ENCODE results near the gene SNRPB.

Gene SNRPB

GRCh38 chr20:2473516-2473915, 2.9 kb upstream of the SNRPB start:
- DNase-seq = no peak

GRCh38 chr20:2469991-2470422, 582 bp downstream of the SNRPB start:
- DNase-seq = peak; percentile 59

GRCh38 chr20:2468581-2469407, 1.8 kb downstream of the SNRPB start:
- DNase-seq = no peak

GRCh38 chr20:2467412-2467811, 3.2 kb downstream of the SNRPB start:
- no peak for DNase-seq

- DNase-seq = no peak
Measured at GRCh38 chr20:2465100-2465499, 5.5 kb downstream of the SNRPB start.

GRCh38 chr20:2463616-2464365, 6.8 kb downstream of the SNRPB start:
- no peak for DNase-seq

GRCh38 chr20:2462484-2462883, 8.1 kb downstream of the SNRPB start:
- DNase-seq = no peak

- DNase-seq = no peak
Measured at GRCh38 chr20:2460752-2461424, 9.7 kb downstream of the SNRPB start.

- DNase-seq = no peak
Measured at GRCh38 chr20:2459981-2460751, 10.4 kb downstream of the SNRPB start.

- DNase-seq = no peak
Measured at GRCh38 chr20:2458919-2459499, 11.6 kb downstream of the SNRPB start.

GRCh38 chr20:2455771-2456497, 14.7 kb downstream of the SNRPB start:
- DNase-seq = no peak

GRCh38 chr20:2453792-2454191, 16.8 kb downstream of the SNRPB start:
- no peak for DNase-seq

- peak; percentile 33 for DNase-seq
Measured at GRCh38 chr20:2451939-2452732, 18.5 kb downstream of the SNRPB start.

- DNase-seq = no peak
Measured at GRCh38 chr20:2451422-2451821, 19.2 kb downstream of the SNRPB start.

GRCh38 chr20:2449386-2449785, 21.2 kb downstream of the SNRPB start:
- DNase-seq = no peak

GRCh38 chr20:2446845-2447244, 23.7 kb downstream of the SNRPB start:
- DNase-seq = no peak

- no peak for DNase-seq
Measured at GRCh38 chr20:2431185-2431584, 39.4 kb downstream of the SNRPB start.

GRCh38 chr20:2430538-2430937, 40.1 kb downstream of the SNRPB start:
- no peak for DNase-seq

- DNase-seq = no peak
Measured at GRCh38 chr20:2429051-2429450, 41.5 kb downstream of the SNRPB start.

- DNase-seq = no peak
Measured at GRCh38 chr20:2421247-2421646, 49.3 kb downstream of the SNRPB start.

- no peak for DNase-seq
Measured at GRCh38 chr20:2420510-2420909, 50.1 kb downstream of the SNRPB start.

All from central memory CD4-positive, alpha-beta T cell (primary cell).